Neural progenitor cell (in vitro differentiated cells): ENCODE data around the gene GGA1. TPM values are rescaled to one million over a fixed set of nuclear protein-coding genes. Genes with fewer than 3 reads are reported as not detected.

Experiments used
- DNase-seq: peaks from one replicate; pipeline ENCODE4 v3.0.0-alpha.2; 2016; ENCODE audit warnings: low spot score
- H2AFZ ChIP-seq: fragments of 200-600 bp; sonication (generic); replicated peaks from 2 replicates; pipeline ENCODE4 v1.6.1; 2016; ENCODE audit warnings: antibody characterized with exemption
- H3F3A ChIP-seq: fragments of 200-600 bp; sonication (generic); 2 replicates; pipeline ENCODE4 v1.6.1; 2016; ENCODE audit warnings: antibody characterized with exemption, low read depth
- H3K27ac ChIP-seq: fragments of 200-600 bp; sonication (generic); 2 replicates; pipeline ENCODE4 v1.5.1; 2016; ENCODE audit warnings: mild to moderate bottlenecking
- H3K27me3 ChIP-seq: fragments of 200-600 bp; sonication (generic); 2 replicates; pipeline ENCODE4 v1.6.1; 2016; ENCODE audit warnings: mild to moderate bottlenecking, moderate library complexity
- H3K36me3 ChIP-seq: fragments of 200-600 bp; sonication (generic); 2 replicates; pipeline ENCODE4 v1.5.1; 2016
- H3K4me1 ChIP-seq: fragments of 200-600 bp; sonication (generic); 2 replicates; pipeline ENCODE4 v1.6.1; 2016; ENCODE audit warnings: mixed run types
- H3K4me2 ChIP-seq: fragments of 200-600 bp; sonication (generic); 2 replicates; pipeline ENCODE4 v1.6.1; 2016
- H3K4me3 ChIP-seq: fragments of 200-600 bp; sonication (generic); 2 replicates; pipeline ENCODE4 v1.5.1; 2016
- H3K79me2 ChIP-seq: fragments of 200-600 bp; sonication (generic); 2 replicates; pipeline ENCODE4 v1.6.1; 2016; ENCODE audit warnings: low read depth
- H3K9ac ChIP-seq: fragments of 200-600 bp; sonication (generic); 2 replicates; pipeline ENCODE4 v1.6.1; 2016
- H3K9me3 ChIP-seq: fragments of 200-600 bp; sonication (generic); 2 replicates; pipeline ENCODE4 v1.5.1; 2016; ENCODE audit warnings: low read depth
- H4K20me1 ChIP-seq: fragments of 200-600 bp; sonication (generic); 2 replicates; pipeline ENCODE4 v1.6.1; 2016; ENCODE audit warnings: low read depth
- H3K27ac Mint-ChIP-seq: 3 replicates; pipeline ENCODE4 v1.8.0; 2021; ENCODE audit warnings: mixed read lengths
- H3K27me3 Mint-ChIP-seq: 2 replicates; pipeline ENCODE4 v1.8.0; 2022; ENCODE audit warnings: low read depth, mild to moderate bottlenecking, inconsistent platforms, moderate library complexity, mixed read lengths; ENCODE audit not compliant: insufficient read depth
- H3K36me3 Mint-ChIP-seq: 3 replicates; pipeline ENCODE4 v1.8.0; 2021; ENCODE audit warnings: mixed read lengths
- H3K4me1 Mint-ChIP-seq: 3 replicates; pipeline ENCODE4 v1.8.0; 2021; ENCODE audit warnings: mixed read lengths
- H3K4me3 Mint-ChIP-seq: 3 replicates; pipeline ENCODE4 v1.8.0; 2021; ENCODE audit warnings: mild to moderate bottlenecking, moderate library complexity, mixed read lengths
- H3K9me3 Mint-ChIP-seq: 3 replicates; pipeline ENCODE4 v1.8.0; 2020; ENCODE audit warnings: mixed read lengths
- EZH2 ChIP-seq: fragments of 200-600 bp; sonication (generic); IDR thresholded peaks from 2 replicates; pipeline ENCODE4 v1.6.1; 2017; ENCODE audit warnings: antibody characterized with exemption, mild to moderate bottlenecking, moderate library complexity
- EZH2phosphoT487 ChIP-seq: fragments of 200-600 bp; sonication (generic); IDR thresholded peaks from 2 replicates; pipeline ENCODE4 v1.6.1; 2017; ENCODE audit warnings: antibody characterized with exemption
- total RNA-seq: library from RNA; depleted of rRNA; stranded (reverse); fragments of >200 nt; gene quantifications from 2 replicates; pipeline ENCODE4 v1.2.3, GENCODE V29; 2015; ENCODE audit warnings: low replicate concordance
- TF ChIP-seq, protein P1 (sequence below): fragments of 200-600 bp; sonication (generic); IDR thresholded peaks from 2 replicates; pipeline ENCODE4 v1.5.1; 2017; ENCODE audit warnings: antibody characterized with exemption, mild to moderate bottlenecking

The GGA1 gene
- total RNA-seq, 1 donor from 2014 or later = 62.3 TPM

DNA sequence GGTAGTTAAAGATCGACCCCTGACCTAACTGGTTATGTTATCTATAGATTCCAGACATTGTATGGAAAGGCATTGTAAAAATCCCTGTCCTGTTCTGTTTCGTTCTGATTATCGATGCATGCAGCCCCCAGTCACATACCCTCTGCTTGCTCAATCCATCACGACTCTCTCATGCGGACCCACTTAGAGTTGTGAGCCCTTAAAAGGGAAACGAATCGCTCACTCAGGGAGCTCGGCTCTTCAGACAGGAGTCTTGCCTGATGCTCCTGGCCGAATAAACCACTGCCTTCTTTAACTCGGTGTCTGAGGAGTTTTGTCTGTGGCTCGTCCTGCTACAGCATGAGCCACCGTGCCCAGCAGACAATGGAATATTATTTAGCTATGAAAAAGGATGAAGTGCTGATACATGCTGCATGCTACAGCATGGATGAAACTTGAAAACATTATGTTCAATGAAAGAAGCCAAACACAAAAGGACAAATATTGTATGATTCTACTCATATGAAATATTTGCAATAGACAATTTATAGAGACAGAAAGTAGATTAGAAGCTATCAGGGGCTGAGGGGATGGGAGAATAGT lies 16.7 kb upstream of the GGA1 start:
- Histone ChIP-seq H3K9ac (no peak overlapping the region), H2AFZ (peak overlapping the region; percentile 40), H3K4me2 (peak overlapping the region; percentile 45), H3K27ac (no peak overlapping the region), H3F3A (peaks cover 5% of the 10 kb centered on the region), H3K27me3 (no peaks in the 10 kb centered on the region), H4K20me1 (no peaks in the 10 kb centered on the region), H3K79me2 (no peaks in the 10 kb centered on the region), H3K9me3 (no peaks in the 10 kb centered on the region), H3K36me3 (no peaks in the 10 kb centered on the region), H3K4me1 (no peaks in the 10 kb centered on the region), H3K4me3 (peak overlapping the region; percentile 19)
- TF ChIP-seq, protein P1, sequence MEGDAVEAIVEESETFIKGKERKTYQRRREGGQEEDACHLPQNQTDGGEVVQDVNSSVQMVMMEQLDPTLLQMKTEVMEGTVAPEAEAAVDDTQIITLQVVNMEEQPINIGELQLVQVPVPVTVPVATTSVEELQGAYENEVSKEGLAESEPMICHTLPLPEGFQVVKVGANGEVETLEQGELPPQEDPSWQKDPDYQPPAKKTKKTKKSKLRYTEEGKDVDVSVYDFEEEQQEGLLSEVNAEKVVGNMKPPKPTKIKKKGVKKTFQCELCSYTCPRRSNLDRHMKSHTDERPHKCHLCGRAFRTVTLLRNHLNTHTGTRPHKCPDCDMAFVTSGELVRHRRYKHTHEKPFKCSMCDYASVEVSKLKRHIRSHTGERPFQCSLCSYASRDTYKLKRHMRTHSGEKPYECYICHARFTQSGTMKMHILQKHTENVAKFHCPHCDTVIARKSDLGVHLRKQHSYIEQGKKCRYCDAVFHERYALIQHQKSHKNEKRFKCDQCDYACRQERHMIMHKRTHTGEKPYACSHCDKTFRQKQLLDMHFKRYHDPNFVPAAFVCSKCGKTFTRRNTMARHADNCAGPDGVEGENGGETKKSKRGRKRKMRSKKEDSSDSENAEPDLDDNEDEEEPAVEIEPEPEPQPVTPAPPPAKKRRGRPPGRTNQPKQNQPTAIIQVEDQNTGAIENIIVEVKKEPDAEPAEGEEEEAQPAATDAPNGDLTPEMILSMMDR = no peak
- no peak for TF ChIP-seq EZH2
- no peak for TF ChIP-seq EZH2phosphoT487
- DNase-seq = no peak
- Mint-ChIP-seq H3K27me3 (peaks cover 15% of the 10 kb centered on the region), H3K36me3 (no peaks in the 10 kb centered on the region), H3K27ac (peak overlapping the region; percentile 51), H3K4me3 (peak overlapping the region; percentile 85), H3K4me1 (peaks cover 12% of the 10 kb centered on the region), H3K9me3 (no peaks in the 10 kb centered on the region)

DNA sequence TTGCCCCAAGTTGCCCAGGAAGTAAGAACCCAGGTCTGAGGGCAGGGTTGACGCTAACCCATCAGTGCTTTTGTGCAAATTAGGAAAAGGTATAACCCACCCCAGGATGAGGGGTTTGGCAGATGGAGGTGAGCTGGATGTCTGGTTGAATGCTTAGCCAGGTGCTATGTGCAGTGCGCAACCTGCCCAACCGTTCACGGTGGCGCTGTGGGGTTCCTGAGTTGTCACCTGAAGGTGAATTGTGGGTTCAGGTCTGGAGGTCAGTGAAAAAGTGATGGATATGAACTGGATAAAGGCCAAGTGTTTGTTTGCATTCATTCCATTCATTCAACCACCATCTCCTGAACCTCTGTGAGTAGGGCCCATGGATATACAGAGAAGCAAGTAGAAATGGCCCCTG lies 14.4 kb upstream of the GGA1 start:
- no peak overlapping the region for H3K27ac ChIP-seq
- H3K79me2 ChIP-seq = no peaks in the 10 kb centered on the region
- H3K4me1 Mint-ChIP-seq = peaks cover 8% of the 10 kb centered on the region
- no peaks in the 10 kb centered on the region for H3K36me3 Mint-ChIP-seq
- H3K9ac ChIP-seq = no peak overlapping the region
- DNase-seq = no peak
- no peaks in the 10 kb centered on the region for H3K9me3 Mint-ChIP-seq
- no peak overlapping the region for H3K27ac Mint-ChIP-seq
- H2AFZ ChIP-seq = no peak overlapping the region
- no peaks in the 10 kb centered on the region for H3K27me3 ChIP-seq
- no peaks in the 10 kb centered on the region for H3K36me3 ChIP-seq
- no peaks in the 10 kb centered on the region for H3K4me1 ChIP-seq
- no peak overlapping the region for H3K4me3 Mint-ChIP-seq
- no peaks in the 10 kb centered on the region for H3K9me3 ChIP-seq
- H3K4me2 ChIP-seq = no peak overlapping the region
- H3K27me3 Mint-ChIP-seq = peaks cover 13% of the 10 kb centered on the region
- TF ChIP-seq, protein P1 = no peak
- TF ChIP-seq EZH2 (no peak), EZH2phosphoT487 (no peak)
- peaks cover 5% of the 10 kb centered on the region for H3F3A ChIP-seq
- H3K4me3 ChIP-seq = no peak overlapping the region
- no peaks in the 10 kb centered on the region for H4K20me1 ChIP-seq

DNA sequence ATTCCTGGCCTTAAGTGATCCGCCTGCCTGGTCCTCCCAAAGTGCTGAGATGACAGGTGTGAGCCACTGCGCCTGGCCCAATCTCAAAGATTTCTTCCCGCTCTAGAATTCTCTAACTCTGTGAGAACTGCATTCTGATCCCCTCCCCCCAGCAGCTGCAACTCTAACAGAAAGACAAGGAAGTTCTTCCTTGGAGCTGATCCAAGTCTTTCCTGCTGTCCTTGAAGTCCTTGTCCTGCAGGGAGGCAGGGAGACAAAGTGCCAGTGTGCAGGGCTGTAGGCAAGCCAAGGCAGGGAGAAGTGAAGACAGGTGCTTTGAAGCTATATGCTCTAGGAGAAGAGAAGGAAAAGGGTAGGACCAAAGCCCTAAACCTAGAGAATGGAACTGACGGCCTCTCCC lies 9.5 kb upstream of the GGA1 start:
- Histone ChIP-seq H3F3A (peaks cover 9% of the 10 kb centered on the region), H3K27ac (no peak overlapping the region), H3K79me2 (no peaks in the 10 kb centered on the region), H2AFZ (no peak overlapping the region), H3K4me3 (no peak overlapping the region), H3K9me3 (no peaks in the 10 kb centered on the region), H3K4me1 (peaks cover 8% of the 10 kb centered on the region), H3K9ac (no peak overlapping the region), H3K36me3 (no peaks in the 10 kb centered on the region), H4K20me1 (no peaks in the 10 kb centered on the region), H3K27me3 (no peaks in the 10 kb centered on the region), H3K4me2 (no peak overlapping the region)
- Mint-ChIP-seq H3K4me1 (peaks cover 8% of the 10 kb centered on the region), H3K9me3 (no peaks in the 10 kb centered on the region), H3K27me3 (peaks cover 15% of the 10 kb centered on the region), H3K27ac (no peak overlapping the region), H3K4me3 (no peak overlapping the region), H3K36me3 (no peaks in the 10 kb centered on the region)
- DNase-seq = no peak
- TF ChIP-seq EZH2phosphoT487 = no peak
- TF ChIP-seq, protein P1 = no peak
- no peak for TF ChIP-seq EZH2
